Measurements from ENCODE around the gene CNTLN. TPM values are rescaled to one million over a fixed set of nuclear protein-coding genes. Genes with fewer than 3 reads are reported as not detected.
A peak's percentile ranks its signal among the peaks of the same experiment; 100 is the strongest.
"Not testable (repeated sequence)": the region's sequence is repeated elsewhere in the genome, so short reads cannot be mapped to it uniquely, and the experiment has no call there.

Gene CNTLN
- total RNA-seq, 1 experiment from 2014 or later, result 7.8 TPM

DNA sequence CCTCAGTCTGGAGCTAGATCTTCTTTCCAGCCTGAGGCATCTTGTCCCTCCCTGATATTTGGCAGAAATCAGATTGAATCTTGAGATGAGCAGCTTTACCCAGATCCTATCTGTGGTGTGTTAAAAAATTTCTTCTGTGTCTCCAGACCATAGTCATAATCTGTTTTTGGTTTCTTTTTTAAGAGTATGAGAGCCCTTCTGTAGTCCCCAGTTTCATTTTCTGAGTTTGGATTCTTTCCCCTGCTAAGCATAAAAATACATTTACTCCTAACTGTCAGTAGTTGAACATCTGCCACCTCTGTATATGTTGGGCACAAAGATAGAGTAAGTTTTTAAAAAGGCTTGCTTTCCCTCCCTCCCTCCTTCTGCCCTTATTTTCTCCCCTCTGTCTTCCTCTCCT, 137.7 kb downstream of the CNTLN start:
- POLR2A ChIA-PET, result no interaction called here
- Mint-ChIP-seq H3K9me3 (ENCODE audit: unreplicated experiment) (peaks cover 10% of the 10 kb centered on the region), H3K27me3 (ENCODE audit: insufficient read depth, unreplicated experiment) (no peaks in the 10 kb centered on the region), H3K36me3 (ENCODE audit: insufficient read depth, unreplicated experiment) (no peaks in the 10 kb centered on the region), H3K4me3 (ENCODE audit: unreplicated experiment) (no peak overlapping the region), H3K27ac (ENCODE audit: unreplicated experiment) (no peak overlapping the region), H3K4me1 (ENCODE audit: low read depth, unreplicated experiment) (no peaks in the 10 kb centered on the region)
- Histone ChIP-seq H3K27me3 (replicated peaks; ENCODE audit: control insufficient read depth, insufficient read depth, low read length) (no peaks in the 10 kb centered on the region), H3K9me3 (no peaks in the 10 kb centered on the region), H3K4me3 (ENCODE audit: low read depth, low read length) (no peak overlapping the region), H3K36me3 (ENCODE audit: control insufficient read depth, insufficient read depth, low read length) (no peaks in the 10 kb centered on the region), H3K4me1 (no peaks in the 10 kb centered on the region)
- DNase-seq, result no peak
- no peak for TF ChIP-seq CTCF (IDR thresholded peaks at IDR 0.05; ENCODE audit: insufficient read depth in 1 of 2, low read depth in 1 of 2, low read length in 1 of 2, severe bottlenecking in 1 of 2, unreplicated experiment in 1 of 2)
- BruUV-seq (replicated peaks), result no TSS peak
- CTCF ChIA-PET, result no interaction called here
- intact Hi-C loops (cut with micrococcal nuclease; ENCODE audit: unreplicated experiment), result no loop called here

- ChIA-PET POLR2A (no interaction called here), CTCF (no interaction called here)
- H3K27me3 Mint-ChIP-seq (ENCODE audit: insufficient read depth, unreplicated experiment), result no peaks in the 10 kb centered on the region
- no peaks in the 10 kb centered on the region for H3K4me1 Mint-ChIP-seq (ENCODE audit: low read depth, unreplicated experiment)
- H3K4me3 Mint-ChIP-seq (ENCODE audit: unreplicated experiment), result no peak overlapping the region
- H3K36me3 Mint-ChIP-seq (ENCODE audit: insufficient read depth, unreplicated experiment), result no peaks in the 10 kb centered on the region
- no peak overlapping the region for H3K27ac Mint-ChIP-seq (ENCODE audit: unreplicated experiment)
- BruUV-seq (replicated peaks), result no TSS peak
- DNase-seq, result no peak
- Histone ChIP-seq H3K4me3 (ENCODE audit: low read depth, low read length) (no peak overlapping the region), H3K27me3 (replicated peaks; ENCODE audit: control insufficient read depth, insufficient read depth, low read length) (no peaks in the 10 kb centered on the region), H3K36me3 (ENCODE audit: control insufficient read depth, insufficient read depth, low read length) (no peaks in the 10 kb centered on the region), H3K4me1 (no peaks in the 10 kb centered on the region), H3K9me3 (no peaks in the 10 kb centered on the region; the same call in 1 of the 2 replicates)
- H3K9me3 Mint-ChIP-seq (ENCODE audit: unreplicated experiment), result peaks cover 21% of the 10 kb centered on the region
- TF ChIP-seq CTCF (IDR thresholded peaks at IDR 0.05; ENCODE audit: insufficient read depth in 1 of 2, low read depth in 1 of 2, low read length in 1 of 2, severe bottlenecking in 1 of 2, unreplicated experiment in 1 of 2), result no peak
- intact Hi-C loops (cut with micrococcal nuclease; ENCODE audit: unreplicated experiment), result no loop called here
These were observed 145.6 kb downstream of the CNTLN start for GRCh38 chr9:17280350-17281012.

GRCh38 chr9:17290673-17291072, 155.8 kb downstream of the CNTLN start:
- H3K9me3 Mint-ChIP-seq (ENCODE audit: unreplicated experiment); H3K36me3 ChIP-seq (ENCODE audit: control insufficient read depth, insufficient read depth, low read length); POLR2A ChIA-PET; H3K27me3 ChIP-seq (replicated peaks; ENCODE audit: control insufficient read depth, insufficient read depth, low read length); H3K36me3 Mint-ChIP-seq (ENCODE audit: insufficient read depth, unreplicated experiment); H3K9me3 ChIP-seq; H3K4me1 Mint-ChIP-seq (ENCODE audit: low read depth, unreplicated experiment); CTCF ChIA-PET; H3K27me3 Mint-ChIP-seq (ENCODE audit: insufficient read depth, unreplicated experiment): not testable (repeated sequence)
- H3K4me1 ChIP-seq, result peaks cover 10% of the 10 kb centered on the region; the same call in 1 of the 2 replicates
- peak overlapping the region; percentile 35 for H3K4me3 ChIP-seq (ENCODE audit: low read depth, low read length)
- intact Hi-C loops (cut with micrococcal nuclease; ENCODE audit: unreplicated experiment), result loop anchor here (5.0 kb wide), 1 partner anchor 173 kb away; no protein-coding TSS in a partner anchor
- H3K27ac Mint-ChIP-seq (ENCODE audit: unreplicated experiment), result peak overlapping the region; percentile 92
- peak overlapping the region; percentile 78 for H3K4me3 Mint-ChIP-seq (ENCODE audit: unreplicated experiment)
- peak; percentile 38 to 39 for DNase-seq
- BruUV-seq (replicated peaks), result TSS peak; percentile 76
